A673 (cell line): ENCODE measurements around the gene CCM2. TPM values are rescaled to one million over a fixed set of nuclear protein-coding genes. Genes with fewer than 3 reads are reported as not detected.

Experiments
- BruUV-seq: library from RNA; stranded (reverse); fragments of 400-500 nt; replicated peaks from 2 replicates; lab custom pipeline; 2021; lab: Mats Ljungman, UMichigan
- CTCF ChIA-PET: fragments of 300-600 bp; sonication (Branson Sonifier 250); formaldehyde crosslinking; loops from one replicate; lab custom pipeline; 2022; ENCODE audit warnings: antibody characterized with exemption; lab: Charles Lee
- POLR2A ChIA-PET: fragments of 300-600 bp; sonication (Branson Sonifier 250); formaldehyde crosslinking; loops from one replicate; lab custom pipeline; 2022; ENCODE audit warnings: antibody characterized with exemption; ENCODE audit not compliant: low non-redundant PET; lab: Charles Lee
- DNase-seq: peaks from one replicate; pipeline ENCODE4 v3.0.0-alpha.2; 2015; ENCODE audit warnings: low spot score
- H3K27ac ChIP-seq: fragments of 200-600 bp; sonication (generic); 2 replicates; pipeline ENCODE4 v1.5.1; 2016; ENCODE audit warnings: mixed run types, low read depth, mild to moderate bottlenecking, mixed read lengths, antibody characterized with exemption, low read length; ENCODE audit not compliant: poor library complexity, severe bottlenecking
- H3K27me3 ChIP-seq: fragments of 200-600 bp; sonication (generic); replicated peaks from 2 replicates; pipeline ENCODE4 v1.6.1; 2017; ENCODE audit warnings: mixed run types, low read depth, mild to moderate bottlenecking, mixed read lengths, antibody characterized with exemption, low read length; ENCODE audit not compliant: insufficient read depth, poor library complexity
- H3K36me3 ChIP-seq: fragments of 200-600 bp; sonication (generic); 2 replicates; pipeline ENCODE4 v1.6.1; 2016; ENCODE audit warnings: mixed run types, mild to moderate bottlenecking, mixed read lengths, antibody characterized with exemption, low read length; ENCODE audit not compliant: insufficient read depth, poor library complexity, severe bottlenecking
- H3K4me1 ChIP-seq: fragments of 200-600 bp; sonication (generic); 2 replicates; pipeline ENCODE4 v1.6.1; 2017; ENCODE audit warnings: mixed run types, mild to moderate bottlenecking, mixed read lengths, antibody characterized with exemption, low read length; ENCODE audit not compliant: insufficient read depth, poor library complexity, severe bottlenecking
- H3K4me3 ChIP-seq: fragments of 200-600 bp; sonication (generic); 2 replicates; pipeline ENCODE4 v1.5.1; 2016; ENCODE audit warnings: low read depth, mixed run types, mild to moderate bottlenecking, mixed read lengths, low read length; ENCODE audit not compliant: poor library complexity, severe bottlenecking
- H3K9me3 ChIP-seq: fragments of 200-600 bp; sonication (generic); 2 replicates; pipeline ENCODE4 v1.6.1; 2016; ENCODE audit warnings: mixed run types, low read depth, mild to moderate bottlenecking, mixed read lengths, antibody characterized with exemption, low read length; ENCODE audit not compliant: poor library complexity, severe bottlenecking
- EZH2 ChIP-seq: fragments of 200-600 bp; sonication (generic); IDR thresholded peaks from 2 replicates; pipeline ENCODE4 v1.6.1; 2017; ENCODE audit warnings: borderline replicate concordance, low read depth, mild to moderate bottlenecking, mixed read lengths, antibody characterized with exemption, low read length; ENCODE audit not compliant: poor library complexity, severe bottlenecking
- intact Hi-C: fragments of 100-400 bp; cut with micrococcal nuclease; formaldehyde crosslinking; loops from one replicate; pipeline ENCODE4 v1.10.0; 2022; ENCODE audit not compliant: unreplicated experiment
- total RNA-seq: library from RNA; stranded (reverse); gene quantifications from 2 replicates; pipeline ENCODE4 v1.2.3, GENCODE V29; 2021
- TF ChIP-seq, protein P1 (sequence below): fragments of 300-800, 200-600 bp; sonication (generic); conservative IDR thresholded peaks from 2 replicates; pipeline ENCODE4 v1.5.1; 2017; ENCODE audit warnings: low read depth, mild to moderate bottlenecking, antibody characterized with exemption, low read length, moderate library complexity, mixed read lengths

Gene CCM2
- total RNA-seq, 1 experiment from 2014 or later, result 35.2 TPM

GRCh38 chr7:44979481-44980392 is 20.3 kb upstream of the CCM2 start:
- Histone ChIP-seq H3K4me3 (no peak overlapping the region), H3K36me3 (peaks cover 25% of the 10 kb centered on the region), H3K27me3 (no peaks in the 10 kb centered on the region), H3K27ac (peak overlapping the region; percentile 80), H3K9me3 (no peaks in the 10 kb centered on the region), H3K4me1 (peaks cover 36% of the 10 kb centered on the region)
- no peak for TF ChIP-seq EZH2
- TF ChIP-seq, protein P1, sequence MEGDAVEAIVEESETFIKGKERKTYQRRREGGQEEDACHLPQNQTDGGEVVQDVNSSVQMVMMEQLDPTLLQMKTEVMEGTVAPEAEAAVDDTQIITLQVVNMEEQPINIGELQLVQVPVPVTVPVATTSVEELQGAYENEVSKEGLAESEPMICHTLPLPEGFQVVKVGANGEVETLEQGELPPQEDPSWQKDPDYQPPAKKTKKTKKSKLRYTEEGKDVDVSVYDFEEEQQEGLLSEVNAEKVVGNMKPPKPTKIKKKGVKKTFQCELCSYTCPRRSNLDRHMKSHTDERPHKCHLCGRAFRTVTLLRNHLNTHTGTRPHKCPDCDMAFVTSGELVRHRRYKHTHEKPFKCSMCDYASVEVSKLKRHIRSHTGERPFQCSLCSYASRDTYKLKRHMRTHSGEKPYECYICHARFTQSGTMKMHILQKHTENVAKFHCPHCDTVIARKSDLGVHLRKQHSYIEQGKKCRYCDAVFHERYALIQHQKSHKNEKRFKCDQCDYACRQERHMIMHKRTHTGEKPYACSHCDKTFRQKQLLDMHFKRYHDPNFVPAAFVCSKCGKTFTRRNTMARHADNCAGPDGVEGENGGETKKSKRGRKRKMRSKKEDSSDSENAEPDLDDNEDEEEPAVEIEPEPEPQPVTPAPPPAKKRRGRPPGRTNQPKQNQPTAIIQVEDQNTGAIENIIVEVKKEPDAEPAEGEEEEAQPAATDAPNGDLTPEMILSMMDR, result no peak
- BruUV-seq, result no TSS peak
- DNase-seq, result no peak
- ChIA-PET CTCF (no interaction called here), POLR2A (interaction anchor here (0.5 kb wide), 1 partner anchor 786 kb away, joined by 3 read pairs; no protein-coding TSS in a partner anchor)
- intact Hi-C loops, result loop anchor here (5.0 to 10.0 kb wide), 3 partner anchors 92 to 158 kb away; partner anchors contain the start of gene PURB

DNA sequence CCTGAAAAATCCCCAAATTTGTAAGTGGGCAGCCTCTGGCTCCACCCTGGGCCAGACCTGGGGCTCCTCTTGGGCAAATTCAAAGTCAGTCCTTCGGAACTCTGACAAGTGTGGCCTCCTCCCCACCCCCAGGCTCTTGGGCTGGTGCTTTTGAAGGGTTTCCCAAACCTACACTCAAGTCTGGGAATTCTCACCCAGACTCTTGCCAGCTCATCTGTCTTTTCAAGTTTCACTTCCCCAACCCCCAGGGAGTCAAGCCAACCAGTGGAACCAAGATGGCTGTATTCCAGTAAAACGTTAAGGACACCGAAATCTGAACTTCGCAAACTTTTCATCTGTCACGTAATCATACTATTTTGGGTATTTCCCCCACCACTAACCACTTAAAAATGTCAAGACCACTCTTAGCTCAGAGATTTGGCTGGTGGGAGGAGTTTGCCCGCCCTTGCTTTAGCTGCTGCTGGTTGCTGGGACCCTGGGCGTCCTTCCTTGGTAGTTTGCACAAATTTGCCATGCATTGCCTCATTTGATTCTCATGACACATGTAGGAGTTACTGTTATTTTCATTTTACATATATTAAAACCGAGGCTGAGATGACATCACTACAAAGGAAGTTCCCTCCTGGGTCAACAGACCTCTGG is 19.5 kb upstream of the CCM2 start:
- Histone ChIP-seq H3K27me3 (no peaks in the 10 kb centered on the region), H3K9me3 (no peaks in the 10 kb centered on the region), H3K4me1 (peaks cover 42% of the 10 kb centered on the region), H3K36me3 (peaks cover 33% of the 10 kb centered on the region), H3K4me3 (no peak overlapping the region), H3K27ac (peak overlapping the region; percentile 80)
- ChIA-PET CTCF (no interaction called here), POLR2A (interaction anchor here (0.5 kb wide), 1 partner anchor 787 kb away, joined by 3 read pairs; no protein-coding TSS in a partner anchor)
- TF ChIP-seq, protein P1, result no peak
- no peak for TF ChIP-seq EZH2
- DNase-seq, result peak; percentile 69
- intact Hi-C loops, result loop anchor here (5.0 to 10.0 kb wide), 3 partner anchors 93 to 157 kb away; partner anchors contain the start of gene PURB
- BruUV-seq, result no TSS peak

DNA sequence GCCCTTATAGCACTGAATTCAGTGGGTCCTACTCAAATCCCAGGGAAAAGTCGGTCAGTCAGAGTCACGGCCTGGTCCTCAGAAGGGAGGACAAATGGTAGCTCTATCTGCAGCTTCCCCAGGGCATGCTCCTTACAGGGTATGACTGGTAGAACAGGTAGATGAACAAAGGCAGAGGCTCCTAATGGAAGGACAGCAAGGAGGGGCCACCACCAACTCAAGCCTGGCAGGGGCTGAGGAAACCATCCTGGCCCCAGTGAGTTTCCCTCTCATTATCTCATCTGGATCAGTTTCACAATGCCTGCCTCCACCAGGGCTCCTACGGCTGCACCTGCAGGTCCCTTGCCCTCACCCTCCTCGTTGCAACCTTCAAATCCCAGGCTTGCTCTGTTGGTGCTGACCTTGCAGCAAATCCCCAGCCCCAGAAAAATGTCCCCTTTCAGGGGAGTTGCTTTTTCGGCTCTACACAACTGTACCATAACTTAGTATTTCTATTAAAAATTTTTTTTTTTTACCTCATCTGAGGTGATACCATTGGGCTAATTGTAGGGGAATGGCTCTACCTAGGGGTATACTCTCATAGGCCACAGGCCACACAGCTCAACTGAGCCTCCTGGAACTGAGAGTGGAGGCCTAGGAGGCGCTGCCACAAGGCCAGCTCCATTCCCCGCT is 18.8 kb upstream of the CCM2 start:
- Histone ChIP-seq H3K36me3 (peaks cover 38% of the 10 kb centered on the region), H3K4me3 (no peak overlapping the region), H3K4me1 (peaks cover 42% of the 10 kb centered on the region), H3K27ac (peak overlapping the region; percentile 80), H3K27me3 (no peaks in the 10 kb centered on the region), H3K9me3 (no peaks in the 10 kb centered on the region)
- TF ChIP-seq, protein P1, result no peak
- no peak for TF ChIP-seq EZH2
- DNase-seq, result no peak
- intact Hi-C loops, result loop anchor here (5.0 to 10.0 kb wide), 3 partner anchors 94 to 156 kb away; partner anchors contain the start of gene PURB
- ChIA-PET CTCF (interaction anchor here (0.7 kb wide), 1 partner anchor 18 kb away, joined by 3 read pairs; no protein-coding TSS in a partner anchor), POLR2A (no interaction called here)
- no TSS peak for BruUV-seq
